Stimulated activated CD4-positive, alpha-beta T cell treated with anti-CD3 and anti-CD28 coated beads, Interleukin-4, amount 100 ng/mL, for 4 hours (primary cell): ENCODE measurements around the gene RGS12.

Source experiments
- DNase-seq, 2 experiments: peaks; one replicate each; pipeline ENCODE4 v3.0.0-alpha.2; 2020

Gene RGS12

DNA sequence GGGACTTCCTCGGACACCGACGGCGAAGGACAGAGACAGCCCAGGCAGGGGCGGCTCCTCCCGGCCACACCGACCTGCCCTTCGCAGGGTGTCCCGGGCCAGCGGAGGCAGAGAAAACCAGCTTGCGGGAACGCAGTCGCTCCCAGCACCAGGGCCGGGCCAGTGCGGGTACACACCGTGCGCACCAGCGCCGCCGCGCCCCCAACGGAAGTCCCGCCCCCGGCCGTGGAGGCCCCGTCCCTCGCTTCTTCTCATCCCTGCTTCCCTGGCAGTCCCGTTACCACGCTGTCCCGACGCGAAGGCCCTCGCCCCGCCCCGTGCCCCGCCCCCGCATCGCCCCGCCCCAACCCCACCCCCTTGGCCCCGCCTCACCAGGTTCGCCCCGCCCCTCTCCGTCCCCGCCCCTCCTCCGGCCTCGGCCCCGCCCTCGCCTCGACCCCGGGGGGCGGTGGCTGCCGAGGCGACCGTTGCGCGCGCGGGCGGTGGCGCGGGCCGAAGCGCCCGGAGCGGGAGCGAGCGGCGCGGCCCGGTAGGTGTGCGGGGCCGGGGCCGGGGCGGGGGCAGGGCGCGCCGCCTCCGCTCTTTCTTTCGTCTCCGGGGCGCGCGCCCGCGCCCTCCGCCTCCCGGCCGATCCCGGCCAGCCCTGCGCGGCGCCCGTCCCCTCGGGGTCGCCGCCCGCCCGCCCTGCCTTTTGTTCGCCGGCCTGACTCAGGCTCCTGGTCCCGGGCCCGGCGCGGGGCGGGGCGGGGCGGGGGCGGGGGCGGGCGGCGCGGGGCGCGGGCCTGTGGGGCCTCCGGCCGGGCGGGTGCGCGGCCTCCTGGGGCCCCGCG is at the start of gene RGS12:
Gene RGS12, plus strand, starts transcription at position 451 of the 830 bp plus-strand sequence. CDS start 23,150 bp downstream, outside the sequence.
- DNase-seq: peak; percentile 84 to 90

DNA sequence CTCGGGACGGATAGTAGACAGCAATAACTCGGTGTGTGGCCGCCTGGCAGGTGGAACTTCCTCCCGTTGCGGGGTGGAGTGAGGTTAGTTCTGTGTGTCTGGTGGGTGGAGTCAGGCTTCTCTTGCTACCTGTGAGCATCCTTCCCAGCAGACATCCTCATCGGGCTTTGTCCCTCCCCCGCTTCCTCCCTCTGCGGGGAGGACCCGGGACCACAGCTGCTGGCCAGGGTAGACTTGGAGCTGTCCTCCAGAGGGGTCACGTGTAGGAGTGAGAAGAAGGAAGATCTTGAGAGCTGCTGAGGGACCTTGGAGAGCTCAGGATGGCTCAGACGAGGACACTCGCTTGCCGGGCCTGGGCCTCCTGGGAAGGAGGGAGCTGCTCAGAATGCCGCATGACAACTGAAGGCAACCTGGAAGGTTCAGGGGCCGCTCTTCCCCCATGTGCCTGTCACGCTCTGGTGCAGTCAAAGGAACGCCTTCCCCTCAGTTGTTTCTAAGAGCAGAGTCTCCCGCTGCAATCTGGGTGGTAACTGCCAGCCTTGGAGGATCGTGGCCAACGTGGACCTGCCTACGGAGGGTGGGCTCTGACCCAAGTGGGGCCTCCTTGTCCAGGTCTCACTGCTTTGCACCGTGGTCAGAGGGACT is 49.6 kb upstream of the RGS12 start:
- DNase-seq: no peak

DNA sequence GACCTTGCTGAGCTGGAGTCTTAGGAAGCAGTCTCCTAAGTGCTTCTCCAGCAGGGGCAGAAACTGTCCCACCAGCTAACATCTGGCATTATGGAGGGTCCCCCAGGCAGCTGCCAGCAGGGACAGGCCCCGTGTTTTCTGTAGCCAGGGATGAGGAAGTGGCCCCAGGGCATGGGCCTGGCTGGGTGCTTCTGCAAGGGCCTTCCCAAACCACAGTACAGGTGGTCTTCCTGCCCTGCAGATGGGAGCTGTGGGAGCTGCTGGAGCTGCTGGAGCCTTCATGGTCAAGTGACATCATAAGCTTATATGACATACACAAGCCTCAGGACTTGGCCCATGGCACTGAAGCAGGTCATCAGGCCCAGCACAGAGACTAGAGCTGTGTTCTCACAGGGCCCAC is 48.8 kb upstream of the RGS12 start:
- no peak for DNase-seq

- DNase-seq: no peak
Observed at GRCh38 chr4:3244747-3245146, 48.1 kb upstream of the RGS12 start.

GRCh38 chr4:3245676-3246075 is 47.1 kb upstream of the RGS12 start:
- DNase-seq: no peak

DNA sequence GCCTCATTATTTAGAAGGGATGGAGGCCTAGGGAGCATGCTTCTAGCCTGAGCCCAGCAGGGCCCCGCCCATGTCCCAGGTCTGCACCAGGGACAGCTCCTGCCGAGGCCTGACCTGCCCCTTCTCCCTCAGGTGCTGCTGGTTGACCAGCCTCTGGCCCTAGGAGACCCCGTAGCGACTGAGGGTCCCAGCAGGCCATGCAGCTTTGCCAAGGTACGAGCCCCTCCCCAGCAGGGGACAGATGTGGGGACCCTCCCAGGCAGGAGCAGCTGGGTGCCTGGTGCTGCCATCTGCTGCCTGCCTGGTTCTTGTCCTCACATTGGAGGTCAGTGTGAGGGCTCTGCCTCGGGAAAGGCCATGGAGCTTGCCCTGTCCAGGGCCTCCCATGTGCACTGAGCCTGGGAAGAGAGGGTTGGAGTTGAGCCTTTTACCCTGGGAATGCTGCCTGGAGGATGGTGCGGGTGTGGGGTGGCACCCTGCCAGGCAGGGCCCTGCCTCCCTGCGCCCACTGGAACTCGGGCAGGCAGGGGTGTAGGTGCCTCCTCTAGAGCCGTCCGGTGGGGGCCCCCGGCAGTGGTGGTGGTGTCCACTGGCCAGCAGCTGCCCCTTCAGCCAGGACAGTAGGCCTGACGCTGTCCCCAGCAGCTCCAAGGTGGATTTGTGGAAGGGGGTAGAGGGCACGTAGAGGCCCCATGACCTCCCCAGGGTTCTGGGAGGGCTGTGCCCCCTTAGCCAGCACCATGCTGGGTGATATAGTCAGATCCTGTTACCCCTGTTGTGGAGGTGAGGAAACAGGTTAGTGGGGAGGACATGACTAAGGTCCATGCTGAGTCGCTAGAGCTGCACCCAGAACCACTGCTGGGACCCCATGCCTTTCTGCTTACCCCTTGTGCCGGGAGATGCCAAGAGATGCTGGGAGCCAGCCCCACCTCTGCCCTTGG is 46.1 kb upstream of the RGS12 start:
- no peak for DNase-seq

- DNase-seq: no peak
Observed at GRCh38 chr4:3247399-3248177, 45.2 kb upstream of the RGS12 start.

DNA sequence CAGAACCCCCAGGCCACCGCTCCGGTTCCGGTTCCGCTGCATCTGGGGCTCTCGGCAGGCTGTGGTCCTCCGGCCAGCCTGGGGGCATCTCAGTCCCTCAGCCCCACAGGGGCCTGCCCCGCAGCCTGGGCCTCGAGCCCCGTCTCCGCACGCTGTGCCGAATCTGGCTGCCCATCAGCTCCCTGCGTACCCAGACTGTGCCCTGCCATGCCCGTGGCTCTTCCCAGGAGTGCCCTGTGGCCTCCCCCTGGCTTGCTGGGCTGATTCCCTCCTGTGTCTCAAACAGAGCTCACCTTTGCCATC is 44.7 kb upstream of the RGS12 start:
- no peak for DNase-seq

GRCh38 chr4:3248811-3249661 is 43.8 kb upstream of the RGS12 start, which contains the start of gene MSANTD1:
TSS of gene MSANTD1 (plus strand) at chr4:3249159. CDS start at chr4:3249223, 64 bp downstream.
- DNase-seq: no peak

GRCh38 chr4:3249711-3250437 is 42.9 kb upstream of the RGS12 start:
- no peak for DNase-seq

DNA sequence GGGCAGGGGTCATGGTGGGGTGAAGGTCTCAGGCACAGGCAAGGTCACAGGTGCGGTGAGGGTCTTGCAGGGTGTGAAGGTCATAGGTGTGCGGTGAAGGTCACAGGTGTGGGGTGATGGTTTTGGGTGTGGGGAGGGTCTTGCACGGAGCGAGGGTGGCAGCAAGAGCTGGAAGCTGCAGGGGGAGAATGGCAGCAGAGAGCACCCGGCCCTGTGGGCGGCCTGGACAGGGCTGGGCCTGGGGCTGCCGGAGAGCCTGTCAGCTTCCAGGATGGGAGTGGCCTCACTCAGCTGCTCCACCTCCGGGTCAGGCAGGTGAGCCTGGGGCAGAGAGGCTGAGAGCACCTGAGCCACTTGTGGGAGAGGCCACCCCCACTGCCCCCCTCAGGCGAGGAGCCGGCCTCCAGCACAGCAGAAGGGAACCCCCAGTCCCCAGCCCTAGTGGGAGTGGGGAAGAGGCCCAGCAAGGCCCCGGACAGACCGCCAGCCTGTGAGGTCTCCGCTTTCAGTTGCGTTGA is 42.3 kb upstream of the RGS12 start:
- DNase-seq: no peak

DNA sequence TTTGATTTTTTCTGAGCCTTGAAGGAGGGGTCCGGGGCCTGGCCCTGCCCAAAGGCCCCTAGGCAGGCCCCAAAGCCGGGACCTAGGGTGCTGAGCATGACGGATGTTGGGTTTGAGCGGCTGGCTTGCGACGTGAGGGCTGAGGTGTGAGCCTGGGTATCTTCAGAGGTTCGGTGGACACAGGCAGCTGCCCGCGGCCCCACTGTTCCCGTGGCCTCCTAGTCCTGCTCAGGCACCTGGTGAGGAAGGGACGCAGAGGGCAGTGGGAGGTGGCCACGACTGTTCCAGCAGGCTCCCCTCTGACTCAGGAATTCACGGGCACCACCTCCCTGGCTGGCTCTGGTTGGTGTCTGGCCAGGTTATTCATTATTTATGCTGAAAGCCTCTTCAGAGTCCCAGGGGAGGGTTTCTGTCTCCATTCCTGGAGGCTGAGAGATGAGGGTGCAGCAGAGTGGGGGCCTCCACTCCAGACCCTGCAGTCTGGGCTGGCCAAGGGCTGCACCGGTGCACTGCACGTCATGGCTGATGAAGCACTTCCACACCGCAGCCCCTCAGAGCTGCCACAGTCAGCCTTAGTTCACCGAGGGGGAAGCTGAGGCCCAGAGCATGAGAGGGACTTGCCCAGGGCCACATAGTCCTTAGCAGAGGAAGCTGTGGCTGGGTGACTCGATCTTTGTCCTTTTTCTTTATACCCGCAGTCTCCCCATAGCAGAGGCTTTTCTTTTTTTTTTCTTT is 41.7 kb upstream of the RGS12 start:
- DNase-seq: no peak

DNA sequence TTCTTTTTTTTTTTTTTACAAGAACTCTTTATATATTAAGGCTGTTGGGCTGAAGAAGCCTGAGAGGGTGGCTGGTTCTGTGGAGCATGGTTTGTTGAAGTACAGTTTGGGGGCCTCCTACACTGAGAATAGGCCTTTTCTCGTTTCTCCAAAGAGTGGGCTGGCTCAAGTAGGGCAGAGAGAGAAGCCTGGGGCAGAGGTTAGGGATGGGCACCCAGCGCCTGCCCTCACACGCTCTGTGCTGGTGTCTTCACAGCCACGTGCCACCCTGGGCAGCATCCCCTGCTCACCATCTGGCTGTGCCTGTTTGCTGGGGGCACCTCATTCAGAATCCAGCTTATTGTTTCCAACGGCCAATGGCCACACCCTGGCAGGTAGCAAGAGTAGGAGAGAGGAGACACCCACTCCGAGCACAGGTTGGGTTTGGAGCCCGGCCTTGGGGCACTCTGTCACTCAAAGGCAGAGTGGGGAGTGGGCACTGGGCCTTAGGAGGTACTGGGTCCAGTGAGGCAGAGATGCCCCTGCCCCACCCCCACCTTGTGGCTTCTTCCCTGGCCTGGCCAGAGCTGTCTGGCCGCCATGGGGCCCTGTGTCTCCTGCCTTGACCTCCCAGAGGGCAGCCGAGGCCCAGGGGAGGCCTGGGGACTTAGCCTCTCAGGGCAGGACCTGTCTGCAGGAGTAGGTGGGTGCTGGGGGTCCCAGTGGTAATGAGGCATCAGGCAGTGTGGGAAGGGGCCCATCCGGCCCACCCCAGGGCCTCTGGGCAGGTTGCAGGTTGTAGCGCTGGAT is 40.9 kb upstream of the RGS12 start:
- DNase-seq: no peak

GRCh38 chr4:3252480-3252828 is 40.4 kb upstream of the RGS12 start:
- DNase-seq: no peak

DNA sequence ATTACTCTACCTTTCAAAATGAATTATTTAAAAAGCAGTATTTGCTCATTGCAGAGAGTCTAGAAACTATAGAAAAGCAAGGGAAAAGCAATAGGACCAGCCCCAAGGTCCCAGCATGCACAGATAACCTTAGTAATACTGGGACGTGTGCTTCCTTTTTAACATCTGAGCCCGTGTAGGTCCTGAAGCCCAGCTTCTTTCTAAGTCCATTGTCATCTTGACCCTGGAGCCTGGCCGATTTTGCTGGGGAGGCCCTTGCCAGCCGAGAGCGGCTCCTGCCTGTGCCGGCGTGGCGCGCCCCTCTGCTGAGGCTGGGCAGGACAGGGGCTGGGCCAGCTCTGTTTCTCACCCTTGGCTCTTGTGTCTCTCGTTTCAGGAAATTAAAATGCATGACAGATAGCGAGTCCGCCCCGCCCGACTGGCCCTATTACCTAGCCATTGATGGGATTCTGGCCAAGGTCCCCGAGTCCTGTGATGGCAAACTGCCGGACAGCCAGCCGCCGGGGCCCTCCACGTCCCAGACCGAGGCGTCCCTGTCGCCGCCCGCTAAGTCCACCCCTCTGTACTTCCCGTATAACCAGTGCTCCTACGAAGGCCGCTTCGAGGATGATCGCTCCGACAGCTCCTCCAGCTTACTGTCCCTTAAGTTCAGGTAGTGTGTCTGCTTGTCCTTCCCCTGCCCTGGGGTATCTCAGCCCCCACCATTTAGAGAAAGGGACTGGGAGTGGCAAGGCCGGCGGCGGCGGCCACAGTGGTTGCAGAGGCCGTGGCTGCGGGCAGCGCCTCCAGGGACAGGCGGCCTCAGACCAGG is 39.8 kb upstream of the RGS12 start:
- no peak for DNase-seq

DNA sequence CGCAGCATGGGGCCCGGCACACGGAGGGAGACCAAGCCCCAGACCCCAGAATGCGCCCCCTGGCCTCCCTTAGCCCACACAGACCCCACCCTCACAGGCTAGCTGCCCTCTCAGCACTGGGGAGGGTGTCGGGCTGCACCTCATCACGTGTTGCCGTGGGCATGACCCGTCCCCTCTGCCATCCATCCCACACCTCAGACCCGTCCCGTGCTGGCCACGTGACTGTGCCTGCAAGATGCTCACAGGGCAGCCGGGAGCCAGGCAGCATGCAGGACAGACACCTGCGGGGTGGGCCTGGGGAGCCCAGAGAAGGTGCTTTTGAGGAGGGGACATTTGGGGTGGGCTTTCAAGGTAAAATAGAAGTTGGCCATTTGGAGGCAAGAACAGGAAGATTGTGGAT is 39.0 kb upstream of the RGS12 start:
- no peak for DNase-seq

- DNase-seq: no peak
Observed at GRCh38 chr4:3254302-3255131, 38.3 kb upstream of the RGS12 start.
